Measurements from ENCODE around the gene ADD1.

Gene ADD1

GRCh38 chr4:2805712-2806389, 37.8 kb upstream of the ADD1 start:
- FAIRE-seq: no peak

GRCh38 chr4:2806390-2807355, 37.0 kb upstream of the ADD1 start:
- FAIRE-seq: no peak

GRCh38 chr4:2807571-2807970, 36.1 kb upstream of the ADD1 start:
- FAIRE-seq: no peak

GRCh38 chr4:2808001-2808400, 35.6 kb upstream of the ADD1 start:
- FAIRE-seq: no peak

GRCh38 chr4:2809610-2810180, 33.9 kb upstream of the ADD1 start:
- FAIRE-seq: no peak

- no peak for FAIRE-seq
Measured at GRCh38 chr4:2810388-2810787, 33.3 kb upstream of the ADD1 start.

- no peak for FAIRE-seq
Measured at GRCh38 chr4:2811830-2812611, 31.6 kb upstream of the ADD1 start.

GRCh38 chr4:2812612-2813354, 30.9 kb upstream of the ADD1 start:
- no peak for FAIRE-seq

GRCh38 chr4:2813446-2814405, 29.9 kb upstream of the ADD1 start:
- FAIRE-seq: no peak

GRCh38 chr4:2814627-2815270, 28.9 kb upstream of the ADD1 start:
- no peak for FAIRE-seq

GRCh38 chr4:2816401-2816954, 27.2 kb upstream of the ADD1 start:
- no peak for FAIRE-seq

- FAIRE-seq: no peak
Measured at GRCh38 chr4:2817137-2817536, 26.5 kb upstream of the ADD1 start.

GRCh38 chr4:2817701-2818350, 25.8 kb upstream of the ADD1 start:
- FAIRE-seq: no peak

- no peak for FAIRE-seq
Measured at GRCh38 chr4:2818351-2818939, 25.2 kb upstream of the ADD1 start.

GRCh38 chr4:2819244-2820215, 24.1 kb upstream of the ADD1 start:
- FAIRE-seq: no peak

GRCh38 chr4:2820216-2820982, 23.2 kb upstream of the ADD1 start:
- no peak for FAIRE-seq
